ENCODE data around the gene BUD13. TPM values are rescaled to one million over a fixed set of nuclear protein-coding genes. Genes with fewer than 3 reads are reported as not detected.

The BUD13 gene
- polyA plus RNA-seq, 1 of the 3 experiments (the other 2 are of a cell fraction): 15.5 TPM

DNA sequence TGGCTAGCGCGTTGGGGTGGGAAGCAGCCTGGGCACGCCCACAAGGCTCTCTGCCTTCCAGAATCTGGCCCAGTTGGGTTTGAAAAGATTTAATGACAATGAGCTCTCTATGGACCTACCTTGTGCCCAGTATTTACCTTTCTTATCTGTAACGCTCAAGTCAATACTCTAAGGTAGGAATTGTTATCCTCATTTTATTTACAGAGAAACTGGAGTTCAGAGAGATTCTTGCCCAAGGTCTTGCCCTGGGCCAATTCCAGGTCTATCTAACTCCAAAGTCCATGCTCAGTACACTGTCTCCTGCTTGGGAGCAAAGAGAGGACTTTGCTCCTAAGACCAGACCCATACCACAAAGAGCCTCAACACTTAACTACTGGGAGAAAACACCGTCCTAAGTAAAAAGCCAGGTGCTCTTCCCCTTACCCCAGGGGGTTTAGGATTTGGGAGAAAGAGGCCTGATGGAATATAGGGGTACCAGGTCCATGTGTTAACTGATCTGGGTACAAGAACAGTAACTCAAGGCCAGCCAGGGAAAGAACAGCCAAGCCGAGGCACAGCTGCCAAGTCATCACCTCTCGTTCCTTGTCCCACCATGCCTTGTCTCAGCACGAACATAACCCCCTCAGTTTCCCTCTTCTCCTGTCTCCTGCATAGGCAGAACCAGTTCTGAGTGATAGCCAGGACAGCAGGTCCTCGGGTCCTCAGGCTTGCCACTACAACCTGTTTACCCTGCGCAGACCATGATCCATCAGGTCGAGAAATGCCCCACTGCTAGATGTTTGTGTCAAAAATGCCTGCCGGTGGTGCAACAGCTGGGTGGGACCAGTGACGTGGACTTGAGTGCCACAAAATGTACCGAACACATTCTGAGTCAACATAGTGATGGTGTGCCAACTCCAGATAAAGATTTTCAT is 35.7 kb upstream of the BUD13 start:
- H3K9ac ChIP-seq: no peak overlapping the region
- no peaks in the 10 kb centered on the region for H3K27me3 ChIP-seq (ENCODE audit: insufficient read depth)
- no peaks in the 10 kb centered on the region for H3K9me2 ChIP-seq
- H3K27ac ChIP-seq (ENCODE audit: low read depth in 2 of 2, low read length in 1 of 2): no peak overlapping the region
- no peaks in the 10 kb centered on the region for H3K79me2 ChIP-seq (ENCODE audit: insufficient read depth)
- H3K4me1 ChIP-seq (ENCODE audit: control insufficient read depth in 1 of 2, insufficient read depth in 2 of 2, low read depth in 1 of 2, low read length in 1 of 2): no peaks in the 10 kb centered on the region
- H3K9me3 ChIP-seq: no peaks in the 10 kb centered on the region
- H3K36me3 ChIP-seq (replicated peaks in 1 of 2; ENCODE audit: control insufficient read depth in 1 of 2, insufficient read depth in 2 of 2, low read length in 1 of 2): no peaks in the 10 kb centered on the region
- POLR2A ChIA-PET: no interaction called here
- TF ChIP-seq GATA2 (CRISPR knock-in tag; IDR thresholded peaks at IDR 0.05) (no peak), FOXJ3 (CRISPR knock-in tag; IDR thresholded peaks at IDR 0.05) (no peak), TAF1 (IDR thresholded peaks at IDR 0.05; ENCODE audit: borderline replicate concordance, low read depth, low read length) (no peak), YY1 (IDR thresholded peaks at IDR 0.05; ENCODE audit: low read depth) (no peak), RXRA (IDR thresholded peaks at IDR 0.05; ENCODE audit: borderline replicate concordance, low read depth) (no peak), SMC3 (IDR thresholded peaks at IDR 0.05; ENCODE audit: low read depth, low read length) (no peak), SIN3A (IDR thresholded peaks at IDR 0.05; ENCODE audit: borderline replicate concordance, low read depth, low read length) (no peak), CHD2 (IDR thresholded peaks at IDR 0.05; ENCODE audit: low read length, partially characterized antibody) (no peak), ZBTB33 (IDR thresholded peaks at IDR 0.05; ENCODE audit: borderline replicate concordance, low read depth) (no peak)
- H3K4me3 ChIP-seq (ENCODE audit: low read depth in 2 of 2, low read length in 1 of 2): no peak overlapping the region
- DNase-seq: no peak
- H3F3A ChIP-seq (replicated peaks; ENCODE audit: insufficient read depth): no peaks in the 10 kb centered on the region
- H2AFZ ChIP-seq (ENCODE audit: low read depth): no peak overlapping the region
- no peaks in the 10 kb centered on the region for H4K20me1 ChIP-seq (ENCODE audit: insufficient read depth)
- WGBS (ENCODE audit: low lambda C conversion rate): 75% methylated on average over 14 of the region's 14 CpGs
- no peak overlapping the region for H3K4me2 ChIP-seq
- CTCF ChIA-PET: no interaction called here

- Histone ChIP-seq H3K27ac (ENCODE audit: low read depth in 2 of 2, low read length in 1 of 2) (no peak overlapping the region), H3K27me3 (ENCODE audit: insufficient read depth) (no peaks in the 10 kb centered on the region), H3K36me3 (replicated peaks in 1 of 2; ENCODE audit: control insufficient read depth in 1 of 2, insufficient read depth in 2 of 2, low read length in 1 of 2) (no peaks in the 10 kb centered on the region), H3K4me1 (ENCODE audit: control insufficient read depth in 1 of 2, insufficient read depth in 2 of 2, low read depth in 1 of 2, low read length in 1 of 2) (no peaks in the 10 kb centered on the region), H3K9me3 (no peaks in the 10 kb centered on the region), H3K4me2 (no peak overlapping the region), H3K79me2 (ENCODE audit: insufficient read depth) (no peaks in the 10 kb centered on the region), H3K9me2 (no peaks in the 10 kb centered on the region), H3K9ac (no peak overlapping the region), H2AFZ (ENCODE audit: low read depth) (no peak overlapping the region), H3F3A (replicated peaks; ENCODE audit: insufficient read depth) (no peaks in the 10 kb centered on the region), H3K4me3 (ENCODE audit: low read depth in 2 of 2, low read length in 1 of 2) (no peak overlapping the region), H4K20me1 (ENCODE audit: insufficient read depth) (no peaks in the 10 kb centered on the region)
- CTCF ChIA-PET: no interaction called here
- WGBS (ENCODE audit: low lambda C conversion rate): 82% methylated on average over 6 of the region's 6 CpGs
- POLR2A ChIA-PET: no interaction called here
- TF ChIP-seq POLR2AphosphoS5 (IDR thresholded peaks at IDR 0.05; ENCODE audit: low read depth, low read length): no peak
- DNase-seq: no peak
Measured at GRCh38 chr11:116807601-116808261, 34.9 kb upstream of the BUD13 start.

Data from SK-N-SH (cell line).